Measurements from ENCODE around the gene NOTO.

Gene NOTO

DNA sequence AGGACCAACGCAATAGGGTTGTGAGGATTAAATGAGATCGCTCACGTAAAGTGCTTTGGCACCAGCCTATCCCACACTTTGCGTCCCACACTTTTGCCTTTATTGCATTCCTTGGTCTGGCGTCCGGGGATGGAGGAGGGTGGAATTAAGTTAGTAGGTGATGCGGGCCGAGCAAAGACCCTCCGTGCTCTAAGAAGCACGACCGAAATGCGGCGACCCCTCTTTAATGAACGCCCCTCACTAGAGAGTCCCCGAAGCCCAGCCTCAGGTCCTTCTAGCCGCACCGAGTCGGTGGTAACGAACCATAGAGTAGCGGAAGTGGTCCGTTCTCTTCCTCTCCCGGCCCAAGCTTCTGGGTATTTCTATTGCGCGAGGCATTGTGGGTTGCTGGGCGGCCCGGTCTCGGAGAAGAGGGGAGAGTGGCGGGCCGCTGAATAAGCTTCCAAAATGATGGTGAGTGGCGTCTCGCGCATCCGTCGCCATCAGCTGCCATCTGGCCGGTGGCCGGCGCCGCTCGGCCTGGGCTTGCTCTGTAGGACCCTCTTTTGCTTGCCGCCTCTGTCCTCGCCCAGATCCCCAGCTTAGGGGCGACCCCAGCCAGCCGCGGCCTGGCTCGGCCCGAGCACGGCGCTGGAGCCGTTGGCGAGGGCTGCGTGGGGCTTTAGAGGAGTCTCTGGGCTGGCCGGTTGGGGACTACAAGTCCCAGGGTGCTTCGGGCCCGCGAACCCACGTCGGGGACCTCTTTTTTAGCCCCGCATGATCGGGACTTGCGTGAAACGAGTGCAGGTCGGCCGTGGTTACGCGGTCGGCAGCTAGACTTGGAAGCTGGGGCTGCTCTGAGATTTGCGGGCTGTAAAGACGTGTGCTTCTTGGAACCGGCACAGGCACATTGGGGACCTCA lies 31.8 kb downstream of the NOTO start, which contains the start of gene CCT7:
Gene CCT7 (plus strand): TSS at position 377 of the 901 bp plus-strand sequence. CDS start 71 bp downstream, at position 448.
- Histone ChIP-seq H3K27me3 (ENCODE audit: low read depth, low read length) (no peaks in the 10 kb centered on the region), H3K4me3 (ENCODE audit: low read length) (peak within 1 kb of the TSS; percentile 99), H3K4me1 (ENCODE audit: low read length) (peaks cover 18% of the 10 kb centered on the region), H3K9ac (ENCODE audit: low read length) (peak within 1 kb of the TSS; percentile 97), H4K20me1 (ENCODE audit: insufficient read depth, low read length) (peaks cover 44% of the 10 kb centered on the region), H3K79me2 (ENCODE audit: low read length) (peaks cover 52% of the 10 kb centered on the region), H2AFZ (ENCODE audit: low read depth, low read length) (peak within 1 kb of the TSS; percentile 98), H3K36me3 (replicated peaks; ENCODE audit: low read depth, low read length) (peaks cover 16% of the 10 kb centered on the region), H3K9me3 (ENCODE audit: insufficient read depth, low read length) (no peaks in the 10 kb centered on the region), H3K27ac (ENCODE audit: low read length) (peak within 1 kb of the TSS; percentile 74), H3K4me2 (ENCODE audit: low read length) (peak within 1 kb of the TSS; percentile 97)
- TF ChIP-seq EZH2phosphoT487 (IDR thresholded peaks at IDR 0.05; ENCODE audit: low read depth) = no peak
- TF ChIP-seq, protein P1, sequence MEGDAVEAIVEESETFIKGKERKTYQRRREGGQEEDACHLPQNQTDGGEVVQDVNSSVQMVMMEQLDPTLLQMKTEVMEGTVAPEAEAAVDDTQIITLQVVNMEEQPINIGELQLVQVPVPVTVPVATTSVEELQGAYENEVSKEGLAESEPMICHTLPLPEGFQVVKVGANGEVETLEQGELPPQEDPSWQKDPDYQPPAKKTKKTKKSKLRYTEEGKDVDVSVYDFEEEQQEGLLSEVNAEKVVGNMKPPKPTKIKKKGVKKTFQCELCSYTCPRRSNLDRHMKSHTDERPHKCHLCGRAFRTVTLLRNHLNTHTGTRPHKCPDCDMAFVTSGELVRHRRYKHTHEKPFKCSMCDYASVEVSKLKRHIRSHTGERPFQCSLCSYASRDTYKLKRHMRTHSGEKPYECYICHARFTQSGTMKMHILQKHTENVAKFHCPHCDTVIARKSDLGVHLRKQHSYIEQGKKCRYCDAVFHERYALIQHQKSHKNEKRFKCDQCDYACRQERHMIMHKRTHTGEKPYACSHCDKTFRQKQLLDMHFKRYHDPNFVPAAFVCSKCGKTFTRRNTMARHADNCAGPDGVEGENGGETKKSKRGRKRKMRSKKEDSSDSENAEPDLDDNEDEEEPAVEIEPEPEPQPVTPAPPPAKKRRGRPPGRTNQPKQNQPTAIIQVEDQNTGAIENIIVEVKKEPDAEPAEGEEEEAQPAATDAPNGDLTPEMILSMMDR (IDR thresholded peaks at IDR 0.05; ENCODE audit: low read depth, low read length) = no peak

DNA sequence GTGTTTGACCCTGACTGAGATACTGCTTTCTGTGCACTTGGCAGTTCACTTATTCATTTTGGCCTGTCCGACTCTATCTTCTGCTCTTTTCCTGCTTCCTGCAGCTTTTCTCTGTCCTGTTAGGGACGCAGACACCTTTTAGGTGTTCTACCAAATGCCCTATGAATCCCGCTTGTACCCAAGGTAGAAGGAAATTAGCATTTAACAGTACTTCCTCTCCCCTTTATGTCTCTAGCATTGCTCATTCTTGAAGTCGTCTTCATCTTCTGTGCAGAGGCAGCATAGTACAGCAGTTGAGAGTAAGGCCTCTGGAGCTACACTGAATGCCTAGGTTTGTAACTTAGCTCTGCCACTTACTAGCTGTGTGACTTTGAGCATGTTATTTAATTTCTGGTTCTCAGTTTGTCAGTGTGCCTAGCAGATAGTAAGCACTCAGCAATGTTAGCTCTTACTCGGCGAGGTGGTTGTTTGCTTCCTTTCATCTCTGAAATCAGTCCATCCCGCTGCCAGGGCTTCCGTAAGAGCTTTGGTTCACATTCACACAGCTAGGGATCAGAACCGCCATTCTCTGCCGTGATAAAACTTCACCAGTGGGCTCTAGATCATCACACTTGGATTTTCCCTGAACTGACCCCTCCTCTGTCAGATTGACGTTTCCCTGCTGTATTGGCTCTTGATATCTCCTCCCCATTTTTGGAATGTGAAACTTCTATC lies 33.1 kb downstream of the NOTO start:
- peaks cover 26% of the 10 kb centered on the region for H3K36me3 ChIP-seq (replicated peaks; ENCODE audit: low read depth, low read length)

DNA sequence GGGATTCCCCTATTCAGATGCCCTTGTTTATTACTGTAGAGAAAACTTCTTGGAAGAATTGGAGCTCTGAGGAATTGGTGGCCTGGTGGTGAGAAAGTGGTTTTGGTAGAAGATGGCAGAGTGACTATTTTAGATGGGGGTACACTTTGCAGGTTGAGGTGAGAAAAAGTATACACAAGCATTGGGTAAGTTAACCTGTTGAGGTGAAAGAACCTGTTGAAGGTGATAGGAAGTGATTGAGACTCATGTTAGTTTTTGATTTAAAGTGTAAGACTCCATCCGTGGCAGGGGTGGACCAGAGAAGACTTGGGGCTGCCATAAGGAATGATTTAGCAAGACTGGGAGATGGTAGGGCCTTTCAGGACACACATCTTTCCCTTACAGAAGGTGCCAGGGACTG lies 34.8 kb downstream of the NOTO start:
- Histone ChIP-seq H4K20me1 (ENCODE audit: insufficient read depth, low read length) (peaks cover 49% of the 10 kb centered on the region), H3K4me1 (ENCODE audit: low read length) (peaks cover 18% of the 10 kb centered on the region), H3K4me2 (ENCODE audit: low read length) (no peak overlapping the region), H3K27me3 (ENCODE audit: low read depth, low read length) (no peaks in the 10 kb centered on the region), H3K79me2 (ENCODE audit: low read length) (peaks cover 81% of the 10 kb centered on the region), H3K9ac (ENCODE audit: low read length) (no peak overlapping the region), H3K36me3 (replicated peaks; ENCODE audit: low read depth, low read length) (peaks cover 31% of the 10 kb centered on the region), H3K4me3 (ENCODE audit: low read length) (no peak overlapping the region), H3K27ac (ENCODE audit: low read length) (no peak overlapping the region), H2AFZ (ENCODE audit: low read depth, low read length) (no peak overlapping the region), H3K9me3 (ENCODE audit: insufficient read depth, low read length) (no peaks in the 10 kb centered on the region)
- TF ChIP-seq EZH2phosphoT487 (IDR thresholded peaks at IDR 0.05; ENCODE audit: low read depth) = no peak

More for the DNA sequence above, 33.1 kb downstream of the NOTO start:
- no peaks in the 10 kb centered on the region for H3K27me3 ChIP-seq (ENCODE audit: low read depth, low read length)
- H3K4me2 ChIP-seq (ENCODE audit: low read length) = peak overlapping the region; percentile 97
- H3K4me3 ChIP-seq (ENCODE audit: low read length) = peak overlapping the region; percentile 99
- H2AFZ ChIP-seq (ENCODE audit: low read depth, low read length) = no peak overlapping the region
- no peak for TF ChIP-seq EZH2phosphoT487 (IDR thresholded peaks at IDR 0.05; ENCODE audit: low read depth)
- TF ChIP-seq, protein P1 (IDR thresholded peaks at IDR 0.05; ENCODE audit: low read depth, low read length) = no peak
- H3K27ac ChIP-seq (ENCODE audit: low read length) = no peak overlapping the region
- H4K20me1 ChIP-seq (ENCODE audit: insufficient read depth, low read length) = peaks cover 49% of the 10 kb centered on the region
- peak overlapping the region; percentile 97 for H3K9ac ChIP-seq (ENCODE audit: low read length)
- H3K79me2 ChIP-seq (ENCODE audit: low read length) = peaks cover 65% of the 10 kb centered on the region
- H3K4me1 ChIP-seq (ENCODE audit: low read length) = peaks cover 18% of the 10 kb centered on the region
- no peaks in the 10 kb centered on the region for H3K9me3 ChIP-seq (ENCODE audit: insufficient read depth, low read length)

DNA sequence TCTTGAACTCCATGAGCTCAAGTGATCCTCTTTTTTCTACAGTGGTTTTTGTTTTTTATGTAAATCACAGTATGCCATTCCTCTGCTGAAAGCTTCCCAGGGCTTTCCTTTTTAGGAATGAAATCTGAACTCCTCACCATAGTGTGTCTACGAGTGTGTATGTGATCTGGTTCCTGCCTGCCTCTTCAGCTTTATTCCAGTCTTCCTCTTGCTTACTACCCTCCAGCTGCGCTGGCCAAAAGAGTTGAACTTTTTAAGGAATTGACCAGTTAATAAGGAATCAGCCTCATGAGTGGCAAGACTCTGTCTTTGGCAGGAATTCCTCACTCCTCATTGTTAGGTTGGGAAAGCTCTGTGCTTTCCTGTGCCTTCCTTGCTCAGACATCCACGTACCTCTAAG lies 35.8 kb downstream of the NOTO start:
- H3K4me1 ChIP-seq (ENCODE audit: low read length) = peaks cover 14% of the 10 kb centered on the region
- no peak overlapping the region for H3K27ac ChIP-seq (ENCODE audit: low read length)
- no peak overlapping the region for H2AFZ ChIP-seq (ENCODE audit: low read depth, low read length)
- H4K20me1 ChIP-seq (ENCODE audit: insufficient read depth, low read length) = peaks cover 49% of the 10 kb centered on the region
- TF ChIP-seq EZH2phosphoT487 (IDR thresholded peaks at IDR 0.05; ENCODE audit: low read depth) = no peak
- TF ChIP-seq, protein P1 (IDR thresholded peaks at IDR 0.05; ENCODE audit: low read depth, low read length) = no peak
- peaks cover 38% of the 10 kb centered on the region for H3K36me3 ChIP-seq (replicated peaks; ENCODE audit: low read depth, low read length)
- H3K4me3 ChIP-seq (ENCODE audit: low read length) = no peak overlapping the region
- H3K9me3 ChIP-seq (ENCODE audit: insufficient read depth, low read length) = no peaks in the 10 kb centered on the region
- H3K4me2 ChIP-seq (ENCODE audit: low read length) = no peak overlapping the region
- no peak overlapping the region for H3K9ac ChIP-seq (ENCODE audit: low read length)
- H3K27me3 ChIP-seq (ENCODE audit: low read depth, low read length) = no peaks in the 10 kb centered on the region
- peaks cover 89% of the 10 kb centered on the region for H3K79me2 ChIP-seq (ENCODE audit: low read length)

All from OCI-LY3 (cell line).